ENCODE data around the gene KIAA1614. TPM values are rescaled to one million over a fixed set of nuclear protein-coding genes. Genes with fewer than 3 reads are reported as not detected.

The KIAA1614 gene
- total RNA-seq, 1 donor from 2014 or later: 2.6 TPM

- H3K27ac Mint-ChIP-seq (ENCODE audit: unreplicated experiment): no peak overlapping the region
- peaks cover 3% of the 10 kb centered on the region for H3K27me3 Mint-ChIP-seq (ENCODE audit: unreplicated experiment)
- no peaks in the 10 kb centered on the region for H3K36me3 Mint-ChIP-seq (ENCODE audit: low read depth, unreplicated experiment)
- no peak for DNase-seq (ENCODE audit: low spot score)
- TF ChIP-seq, protein P1, sequence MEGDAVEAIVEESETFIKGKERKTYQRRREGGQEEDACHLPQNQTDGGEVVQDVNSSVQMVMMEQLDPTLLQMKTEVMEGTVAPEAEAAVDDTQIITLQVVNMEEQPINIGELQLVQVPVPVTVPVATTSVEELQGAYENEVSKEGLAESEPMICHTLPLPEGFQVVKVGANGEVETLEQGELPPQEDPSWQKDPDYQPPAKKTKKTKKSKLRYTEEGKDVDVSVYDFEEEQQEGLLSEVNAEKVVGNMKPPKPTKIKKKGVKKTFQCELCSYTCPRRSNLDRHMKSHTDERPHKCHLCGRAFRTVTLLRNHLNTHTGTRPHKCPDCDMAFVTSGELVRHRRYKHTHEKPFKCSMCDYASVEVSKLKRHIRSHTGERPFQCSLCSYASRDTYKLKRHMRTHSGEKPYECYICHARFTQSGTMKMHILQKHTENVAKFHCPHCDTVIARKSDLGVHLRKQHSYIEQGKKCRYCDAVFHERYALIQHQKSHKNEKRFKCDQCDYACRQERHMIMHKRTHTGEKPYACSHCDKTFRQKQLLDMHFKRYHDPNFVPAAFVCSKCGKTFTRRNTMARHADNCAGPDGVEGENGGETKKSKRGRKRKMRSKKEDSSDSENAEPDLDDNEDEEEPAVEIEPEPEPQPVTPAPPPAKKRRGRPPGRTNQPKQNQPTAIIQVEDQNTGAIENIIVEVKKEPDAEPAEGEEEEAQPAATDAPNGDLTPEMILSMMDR (IDR thresholded peaks at IDR 0.05; ENCODE audit: unreplicated experiment): no peak
- peaks cover 13% of the 10 kb centered on the region for H3K4me1 Mint-ChIP-seq (ENCODE audit: unreplicated experiment)
- H3K9me3 Mint-ChIP-seq (ENCODE audit: unreplicated experiment): no peaks in the 10 kb centered on the region
- no peak overlapping the region for H3K4me3 Mint-ChIP-seq (ENCODE audit: unreplicated experiment)
Observed at GRCh38 chr1:180907313-180908055, 5.2 kb upstream of the KIAA1614 start.

DNA sequence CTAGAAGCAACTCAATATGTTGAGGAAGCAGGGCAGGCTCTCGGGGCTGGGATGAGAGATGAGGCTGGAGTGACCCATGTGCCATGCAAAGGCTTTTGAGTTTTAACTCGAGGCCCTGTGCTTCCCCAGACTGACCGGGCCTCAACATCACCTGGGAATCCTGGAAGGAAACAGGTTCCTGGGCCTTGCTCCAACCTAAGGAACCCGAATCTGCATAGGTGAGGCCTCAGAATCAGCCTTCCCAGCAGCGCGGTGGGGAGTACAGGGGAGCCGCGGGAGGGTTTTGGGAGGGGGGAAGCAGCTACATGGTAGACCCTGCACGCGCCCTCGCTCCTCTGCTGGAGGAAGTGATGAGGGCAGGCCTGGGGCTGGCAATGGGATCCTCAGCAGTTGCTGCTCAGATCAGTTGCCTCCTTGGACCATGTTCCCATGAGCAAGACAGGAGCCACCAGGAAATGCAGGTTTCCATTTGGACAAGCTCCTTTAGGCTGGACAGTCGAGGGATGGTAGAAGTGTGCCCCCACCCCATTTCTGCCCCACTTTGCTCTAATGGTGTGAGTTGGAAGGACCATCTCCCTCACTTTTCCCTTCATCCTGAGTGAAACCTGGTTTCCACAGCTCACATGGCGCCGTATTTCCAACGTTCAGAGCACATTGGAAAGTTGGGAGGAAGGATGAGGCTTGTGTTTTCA lies 4.5 kb upstream of the KIAA1614 start:
- TF ChIP-seq, protein P1 (IDR thresholded peaks at IDR 0.05; ENCODE audit: unreplicated experiment): no peak
- H3K27me3 Mint-ChIP-seq (ENCODE audit: unreplicated experiment): peaks cover 3% of the 10 kb centered on the region
- DNase-seq (ENCODE audit: low spot score): no peak
- no peak overlapping the region for H3K27ac Mint-ChIP-seq (ENCODE audit: unreplicated experiment)
- no peak overlapping the region for H3K4me3 Mint-ChIP-seq (ENCODE audit: unreplicated experiment)
- H3K9me3 Mint-ChIP-seq (ENCODE audit: unreplicated experiment): no peaks in the 10 kb centered on the region
- H3K4me1 Mint-ChIP-seq (ENCODE audit: unreplicated experiment): peaks cover 13% of the 10 kb centered on the region
- H3K36me3 Mint-ChIP-seq (ENCODE audit: low read depth, unreplicated experiment): no peaks in the 10 kb centered on the region

DNA sequence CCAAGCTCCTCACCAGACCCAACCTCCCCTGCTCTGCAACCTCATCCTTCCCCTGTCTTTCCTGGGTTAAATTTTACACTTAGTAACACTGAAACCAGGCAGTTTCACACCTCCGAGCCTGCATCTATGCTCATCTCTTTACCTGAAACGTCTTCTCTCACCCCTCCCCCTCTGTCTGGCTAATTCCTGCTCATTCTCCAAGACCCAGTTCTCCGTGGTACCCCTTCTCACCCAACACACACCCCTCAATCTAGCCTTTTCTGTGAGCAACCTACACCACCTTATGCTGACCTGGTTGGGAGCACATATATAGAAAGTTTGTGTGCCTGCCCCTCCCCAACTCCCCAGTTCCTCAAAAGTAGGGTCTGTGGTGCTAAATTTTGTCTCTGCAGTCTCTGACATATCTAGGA lies 3.7 kb upstream of the KIAA1614 start:
- Mint-ChIP-seq H3K27ac (ENCODE audit: unreplicated experiment) (no peak overlapping the region), H3K27me3 (ENCODE audit: unreplicated experiment) (peaks cover 10% of the 10 kb centered on the region), H3K4me1 (ENCODE audit: unreplicated experiment) (peaks cover 17% of the 10 kb centered on the region), H3K4me3 (ENCODE audit: unreplicated experiment) (no peak overlapping the region), H3K9me3 (ENCODE audit: unreplicated experiment) (no peaks in the 10 kb centered on the region), H3K36me3 (ENCODE audit: low read depth, unreplicated experiment) (peaks cover 6% of the 10 kb centered on the region)
- TF ChIP-seq, protein P1 (IDR thresholded peaks at IDR 0.05; ENCODE audit: unreplicated experiment): no peak
- no peak for DNase-seq (ENCODE audit: low spot score)

GRCh38 chr1:180909462-180909976 lies 3.2 kb upstream of the KIAA1614 start:
- Mint-ChIP-seq H3K27ac (ENCODE audit: unreplicated experiment) (no peak overlapping the region), H3K4me1 (ENCODE audit: unreplicated experiment) (peaks cover 17% of the 10 kb centered on the region), H3K27me3 (ENCODE audit: unreplicated experiment) (peaks cover 11% of the 10 kb centered on the region), H3K36me3 (ENCODE audit: low read depth, unreplicated experiment) (peaks cover 7% of the 10 kb centered on the region), H3K9me3 (ENCODE audit: unreplicated experiment) (no peaks in the 10 kb centered on the region), H3K4me3 (ENCODE audit: unreplicated experiment) (no peak overlapping the region)
- TF ChIP-seq, protein P1 (IDR thresholded peaks at IDR 0.05; ENCODE audit: unreplicated experiment): no peak
- no peak for DNase-seq (ENCODE audit: low spot score)
